GM12873 (cell line): ENCODE measurements around the gene CDK6.

Source experiments
- TF ChIP-seq, protein P1 (sequence below): IDR thresholded peaks from 2 replicates; pipeline ENCODE4 v1.5.1; 2012; ENCODE audit warnings: low read depth, mild to moderate bottlenecking, moderate library complexity, low read length, control low read depth; ENCODE audit not compliant: insufficient read depth; ENCODE audit errors: missing control alignments

The CDK6 gene

DNA sequence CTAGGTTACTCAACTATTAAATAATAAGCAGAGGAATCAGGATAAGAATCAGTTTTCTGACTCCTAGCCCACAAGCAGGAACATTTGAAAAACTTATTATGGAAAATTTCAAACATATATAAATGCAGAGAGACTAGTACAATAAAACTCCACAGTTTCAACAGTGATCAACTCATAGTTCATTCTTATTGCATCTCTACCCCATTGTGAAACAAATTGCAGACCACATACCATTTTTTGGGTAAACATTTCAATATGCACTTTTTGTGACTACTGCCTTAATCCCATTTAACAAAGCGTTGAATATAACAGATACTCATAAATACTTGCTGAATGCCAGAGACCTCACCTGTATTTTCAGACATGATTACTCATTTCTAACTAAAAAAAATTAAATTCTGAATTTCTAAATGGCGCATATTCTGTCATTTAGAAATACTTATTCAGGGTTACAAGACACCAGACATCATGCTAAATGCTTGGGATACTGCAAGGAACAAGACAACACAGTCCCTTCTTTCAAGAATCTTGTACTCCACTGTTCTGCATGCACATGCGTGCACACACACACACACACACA lies 11.4 kb downstream of the CDK6 start:
- TF ChIP-seq, protein P1, sequence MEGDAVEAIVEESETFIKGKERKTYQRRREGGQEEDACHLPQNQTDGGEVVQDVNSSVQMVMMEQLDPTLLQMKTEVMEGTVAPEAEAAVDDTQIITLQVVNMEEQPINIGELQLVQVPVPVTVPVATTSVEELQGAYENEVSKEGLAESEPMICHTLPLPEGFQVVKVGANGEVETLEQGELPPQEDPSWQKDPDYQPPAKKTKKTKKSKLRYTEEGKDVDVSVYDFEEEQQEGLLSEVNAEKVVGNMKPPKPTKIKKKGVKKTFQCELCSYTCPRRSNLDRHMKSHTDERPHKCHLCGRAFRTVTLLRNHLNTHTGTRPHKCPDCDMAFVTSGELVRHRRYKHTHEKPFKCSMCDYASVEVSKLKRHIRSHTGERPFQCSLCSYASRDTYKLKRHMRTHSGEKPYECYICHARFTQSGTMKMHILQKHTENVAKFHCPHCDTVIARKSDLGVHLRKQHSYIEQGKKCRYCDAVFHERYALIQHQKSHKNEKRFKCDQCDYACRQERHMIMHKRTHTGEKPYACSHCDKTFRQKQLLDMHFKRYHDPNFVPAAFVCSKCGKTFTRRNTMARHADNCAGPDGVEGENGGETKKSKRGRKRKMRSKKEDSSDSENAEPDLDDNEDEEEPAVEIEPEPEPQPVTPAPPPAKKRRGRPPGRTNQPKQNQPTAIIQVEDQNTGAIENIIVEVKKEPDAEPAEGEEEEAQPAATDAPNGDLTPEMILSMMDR, result no peak

DNA sequence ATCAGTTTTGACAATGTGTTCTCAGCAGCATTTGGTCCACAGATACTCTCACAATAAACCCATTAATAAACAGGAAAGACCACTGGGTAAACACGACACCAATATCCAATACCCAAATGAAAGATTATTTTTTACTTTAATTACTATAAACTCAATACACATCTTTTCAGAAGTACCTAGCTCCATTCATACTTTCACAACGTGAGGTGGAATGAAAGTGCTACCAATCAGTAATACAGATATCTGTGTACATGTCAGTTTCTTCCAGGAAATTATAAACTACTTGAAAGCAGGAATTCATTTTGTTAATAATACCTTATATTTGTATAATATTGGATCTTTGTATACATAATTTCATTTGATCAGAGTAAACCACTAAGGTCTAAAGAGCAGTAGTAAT lies 11.9 kb downstream of the CDK6 start:
- TF ChIP-seq, protein P1, result no peak

DNA sequence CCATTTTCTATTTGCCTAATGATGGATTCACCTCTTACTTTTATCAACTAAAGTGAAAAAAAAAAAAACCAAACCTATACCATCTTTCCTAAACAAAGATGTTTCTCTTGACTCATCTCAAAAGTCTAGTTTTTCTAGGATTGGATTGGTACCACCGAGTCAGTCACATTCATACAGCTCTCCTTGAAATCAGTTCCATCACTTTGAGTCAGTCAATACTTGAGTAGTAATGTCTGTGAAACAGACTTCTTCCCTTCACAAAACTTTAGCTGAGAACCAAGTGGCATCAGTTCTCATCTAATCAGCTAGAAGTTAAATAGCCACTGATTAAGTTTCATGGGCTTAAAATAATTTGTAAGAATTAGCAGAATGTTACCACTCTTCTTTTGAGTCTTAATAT lies 13.3 kb downstream of the CDK6 start:
- TF ChIP-seq, protein P1, result no peak

DNA sequence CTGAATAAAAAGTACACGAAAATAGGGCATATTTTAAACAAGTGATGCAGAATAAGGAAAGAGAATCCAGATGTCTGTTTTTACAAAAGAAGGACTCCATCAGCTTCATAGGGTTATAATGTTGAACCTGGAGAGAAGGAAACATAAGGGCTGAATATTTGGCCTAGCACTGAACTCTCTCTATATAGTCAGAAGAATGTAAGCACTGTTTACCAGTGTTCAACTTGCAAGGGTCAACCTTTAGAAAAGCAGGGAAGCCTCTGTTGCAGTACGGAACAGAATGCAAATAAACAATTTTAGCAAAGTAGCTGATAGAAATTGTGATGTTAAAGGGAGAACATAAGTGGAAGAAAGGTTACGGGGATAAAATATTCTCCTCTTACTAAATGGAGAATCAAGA lies 16.2 kb downstream of the CDK6 start:
- TF ChIP-seq, protein P1, result no peak

DNA sequence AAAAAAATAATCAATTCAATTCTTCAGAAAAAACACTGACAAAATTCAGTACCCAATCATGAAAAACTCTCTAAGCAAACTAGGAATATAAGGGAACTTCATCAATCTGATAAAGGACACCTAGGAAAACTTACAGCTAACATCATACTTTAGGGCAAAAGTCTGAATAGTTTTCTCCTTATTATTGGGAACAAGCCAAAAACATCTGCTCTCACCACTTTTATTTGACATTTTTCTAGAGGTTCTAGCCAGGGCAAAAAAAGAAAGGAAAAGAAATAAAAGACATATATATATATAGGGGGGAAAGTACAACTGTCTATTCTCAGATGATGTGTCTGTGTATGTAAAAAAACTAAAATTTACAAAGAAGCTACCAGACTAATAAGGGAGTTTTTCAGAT lies 19.0 kb downstream of the CDK6 start:
- TF ChIP-seq, protein P1, result no peak

DNA sequence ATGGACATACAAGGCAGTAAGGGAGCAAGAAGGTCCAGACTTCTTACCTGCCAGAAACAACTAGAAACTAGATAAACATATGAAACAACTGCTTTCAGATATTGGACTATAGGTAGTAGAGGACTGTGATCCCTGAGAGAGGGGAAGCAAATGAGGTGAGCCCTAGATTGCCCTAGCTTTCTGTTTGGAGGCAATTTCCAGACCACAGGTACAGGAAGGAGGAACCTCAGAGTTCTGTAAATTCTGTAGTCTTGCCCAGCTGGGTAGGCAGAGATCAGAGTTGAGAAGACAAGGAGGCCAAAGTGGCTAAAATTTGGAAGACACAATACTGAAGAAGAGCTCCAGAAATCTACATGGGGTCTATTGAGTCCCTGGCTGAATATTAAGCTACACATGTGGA lies 21.0 kb downstream of the CDK6 start:
- TF ChIP-seq, protein P1, result no peak

DNA sequence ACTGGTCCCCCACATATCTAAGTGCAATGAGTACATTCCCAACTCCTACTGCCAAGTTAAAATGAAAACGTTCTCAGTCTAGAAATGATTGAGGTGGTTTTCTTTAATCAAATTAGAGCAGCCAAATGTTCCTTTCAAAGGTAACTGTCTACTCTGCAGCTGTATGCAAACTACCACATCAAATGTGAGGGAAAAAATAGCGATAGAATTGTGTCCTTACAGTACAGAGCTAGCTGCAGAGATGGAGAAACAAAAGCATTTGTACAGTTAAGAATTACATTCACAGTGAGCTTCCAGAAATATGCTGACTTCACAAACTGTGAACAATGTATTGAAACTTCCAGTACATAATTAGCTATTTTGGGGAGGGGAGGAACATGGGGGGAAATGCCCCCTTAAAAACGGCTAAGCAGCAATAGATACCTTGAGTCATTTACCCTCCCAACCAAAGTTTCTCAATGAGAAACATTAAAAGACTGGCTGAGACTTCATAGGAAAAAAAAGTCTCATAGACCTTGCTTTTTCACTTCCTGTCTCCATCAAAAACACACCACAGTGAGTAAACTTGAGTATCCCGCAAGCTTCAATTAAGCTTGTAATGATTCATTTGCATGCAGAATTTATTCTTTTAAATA lies 22.9 kb downstream of the CDK6 start:
- TF ChIP-seq, protein P1, result no peak
